Measurements from ENCODE around the gene FIP1L1. TPM values are rescaled to one million over a fixed set of nuclear protein-coding genes. Genes with fewer than 3 reads are reported as not detected.

FIP1L1 gene
- polyA plus RNA-seq, 2 of the 4 experiments (the other 2 are of a cell fraction) = 27.9 to 40.5 TPM

GRCh38 chr4:53485658-53486040 lies 108.2 kb downstream of the FIP1L1 start (continued):
- TF ChIP-seq PHF8 (IDR thresholded peaks at IDR 0.05; ENCODE audit: borderline replicate concordance, low read depth) (no peak), ZNF302 (CRISPR knock-in tag; IDR thresholded peaks at IDR 0.05) (no peak), EHF (CRISPR knock-in tag; IDR thresholded peaks at IDR 0.05) (no peak), JUNB (IDR thresholded peaks at IDR 0.05) (no peak), ESRRA (IDR thresholded peaks at IDR 0.05; ENCODE audit: borderline replicate concordance, low read length) (no peak), CBX8 (IDR thresholded peaks at IDR 0.05) (no peak)

GRCh38 chr4:53487766-53488165 lies 110.3 kb downstream of the FIP1L1 start:
- peaks cover 15% of the 10 kb centered on the region for H3K4me1 ChIP-seq
- ATAC-seq = no peak
- DNase-seq (ENCODE audit: low read depth in 1 of 2, low spot score in 1 of 2) = no peak
- FAIRE-seq = no peak
- no peak overlapping the region for H3K4me3 ChIP-seq
- no peaks in the 10 kb centered on the region for H3K9me3 ChIP-seq
- no peak overlapping the region for H3K4me2 ChIP-seq
- TF ChIP-seq HEYL (CRISPR knock-in tag; IDR thresholded peaks at IDR 0.05) (no peak), SREBF2 (IDR thresholded peaks at IDR 0.05) (no peak), JUN (IDR thresholded peaks at IDR 0.05) (no peak), RFX5 (IDR thresholded peaks at IDR 0.05) (no peak), HOXA7 (CRISPR knock-in tag; IDR thresholded peaks at IDR 0.05) (no peak), KDM1A (IDR thresholded peaks at IDR 0.05; ENCODE audit: low read depth) (no peak), PHF8 (IDR thresholded peaks at IDR 0.05; ENCODE audit: borderline replicate concordance, low read depth) (no peak), HMGXB4 (CRISPR knock-in tag; IDR thresholded peaks at IDR 0.05; ENCODE audit: borderline replicate concordance) (no peak), PBX3 (IDR thresholded peaks at IDR 0.05) (no peak), EP300 (IDR thresholded peaks at IDR 0.05) (no peak), POLR2A (IDR thresholded peaks at IDR 0.05; ENCODE audit: low read length) (no peak), FOXS1 (CRISPR knock-in tag; IDR thresholded peaks at IDR 0.05) (no peak), MAX (IDR thresholded peaks at IDR 0.05) (no peak), MAZ (IDR thresholded peaks at IDR 0.05; ENCODE audit: borderline replicate concordance, low read depth, low read length) (no peak)
- TF ChIP-seq, protein P1, sequence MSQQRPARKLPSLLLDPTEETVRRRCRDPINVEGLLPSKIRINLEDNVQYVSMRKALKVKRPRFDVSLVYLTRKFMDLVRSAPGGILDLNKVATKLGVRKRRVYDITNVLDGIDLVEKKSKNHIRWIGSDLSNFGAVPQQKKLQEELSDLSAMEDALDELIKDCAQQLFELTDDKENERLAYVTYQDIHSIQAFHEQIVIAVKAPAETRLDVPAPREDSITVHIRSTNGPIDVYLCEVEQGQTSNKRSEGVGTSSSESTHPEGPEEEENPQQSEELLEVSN (IDR thresholded peaks at IDR 0.05; ENCODE audit: borderline replicate concordance, low read depth) = no peak
- CTCF ChIA-PET = no interaction called here
- H3K27ac ChIP-seq = no peak overlapping the region
- POLR2A ChIA-PET = no interaction called here

GRCh38 chr4:53489279-53489889 lies 111.9 kb downstream of the FIP1L1 start:
- Histone ChIP-seq H3K4me3 (no peak overlapping the region), H3K27ac (peak overlapping the region; percentile 27 to 51; a peak in 3 of 6 replicates), H3K4me2 (peak overlapping the region; percentile 5; the same call in 1 of the 3 replicates), H3K4me1 (peaks cover 15% of the 10 kb centered on the region), H3K9me3 (no peaks in the 10 kb centered on the region)
- no peak for TF ChIP-seq NR3C1 (IDR thresholded peaks at IDR 0.05)
- no peak for TF ChIP-seq MYC (IDR thresholded peaks at IDR 0.05; ENCODE audit: borderline replicate concordance, low read length)
- TF ChIP-seq FOSL2 (IDR thresholded peaks at IDR 0.05) = no peak
- 0 out of 2 replicates have a peak, but pooled peaks have one; percentile 5 for TF ChIP-seq FOSL2 (CRISPR knock-in tag; IDR thresholded peaks at IDR 0.05)
- TF ChIP-seq KDM5A (IDR thresholded peaks at IDR 0.05) = no peak
- no peak for TF ChIP-seq ATOH8 (CRISPR knock-in tag; IDR thresholded peaks at IDR 0.05; ENCODE audit: low read depth)
- peak; percentile 43 for TF ChIP-seq MAFK (IDR thresholded peaks at IDR 0.05; ENCODE audit: partially characterized antibody)
- TF ChIP-seq HOXB13 (CRISPR knock-in tag; IDR thresholded peaks at IDR 0.05; ENCODE audit: low read depth) = no peak
- TF ChIP-seq RCOR1 (IDR thresholded peaks at IDR 0.05; ENCODE audit: low read depth, low read length) = no peak
- FAIRE-seq (no peak), DNase-seq (ENCODE audit: low read depth in 1 of 2, low spot score in 1 of 2) (peak in 1 of 2 experiments; percentile 32), ATAC-seq (no peak)
- CTCF ChIA-PET = interaction anchor here (1.1 to 1.7 kb wide), 4 partner anchors 12 to 23 kb away, joined by 4 to 6 read pairs (median 5); no protein-coding TSS in a partner anchor
- POLR2A ChIA-PET = no interaction called here
